B cell (primary cell): ENCODE measurements around the gene BPIFB6. TPM values are rescaled to one million over a fixed set of nuclear protein-coding genes. Genes with fewer than 3 reads are reported as not detected.

Source experiments
- ATAC-seq: fragments of 200-7000 bp; cut with Tn5 transposase; one replicate; pipeline ENCODE4 v1.10.0; 2021; ENCODE audit warnings: low read depth, mild to moderate bottlenecking, moderate number of reproducible peaks, moderate library complexity
- CTCF ChIA-PET: fragments of 350-600 bp; sonication (Branson Sonifier 250); formaldehyde crosslinking; loops from one replicate; lab custom pipeline; 2021; ENCODE audit warnings: antibody characterized with exemption, inconsistent platforms; lab: Charles Lee
- POLR2A ChIA-PET: fragments of 350-600 bp; sonication (Branson Sonifier 250); formaldehyde crosslinking; loops from one replicate; lab custom pipeline; 2021; ENCODE audit warnings: antibody characterized with exemption; lab: Charles Lee
- DNase-seq: peaks from one replicate; pipeline ENCODE4 v3.0.0; 2013
- H2AFZ ChIP-seq: 2 replicates; pipeline ENCODE4 v1.6.1; 2012; ENCODE audit warnings: mild to moderate bottlenecking, low read depth, low read length; ENCODE audit not compliant: insufficient read depth, poor library complexity, severe bottlenecking
- H3K27ac ChIP-seq, 2 donors: 1 replicate in 1 of 2; 2 replicates in 1 of 2; pipeline ENCODE4 v1.5.1; 2012 to 2013; ENCODE audit warnings: low read length in 2 of 2, mild to moderate bottlenecking in 2 of 2, moderate library complexity in 1 of 2
- H3K27me3 ChIP-seq, 4 experiments: fragments of 200-600 bp in 1 of 4; sonication (generic) in 1 of 4; replicated peaks in 1 of 4; 1 replicate in 2 of 4; 2 replicates in 2 of 4; pipeline versions ENCODE4 v1.6.1 to v1.7.0; 2013 to 2016; ENCODE audit warnings: low read length in 3 of 4, mild to moderate bottlenecking in 2 of 4, mixed read lengths in 1 of 4, moderate library complexity in 1 of 4; ENCODE audit not compliant: insufficient read depth in 4 of 4, control insufficient read depth in 3 of 4; ENCODE audit errors: control extremely low read depth in 1 of 4
- H3K36me3 ChIP-seq, 2 experiments: replicated peaks in 1 of 2; 1 replicate in 1 of 2; 2 replicates in 1 of 2; pipeline versions ENCODE4 v1.6.1 to v1.7.1; 2013; ENCODE audit warnings: low read length in 1 of 2; ENCODE audit not compliant: insufficient read depth in 2 of 2, control insufficient read depth in 1 of 2; ENCODE audit errors: control extremely low read depth in 1 of 2, extremely low read depth in 1 of 2
- H3K4me1 ChIP-seq, 2 donors: fragments of 200-600 bp in 1 of 2; sonication (generic) in 1 of 2; 1 replicate in 1 of 2; 2 replicates in 1 of 2; pipeline versions ENCODE4 v1.5.1 to v1.6.1; 2013 to 2017; ENCODE audit warnings: low read length in 2 of 2; ENCODE audit not compliant: control insufficient read depth in 2 of 2, insufficient read depth in 2 of 2
- H3K4me2 ChIP-seq: replicated peaks from 2 replicates; pipeline ENCODE3; 2012; ENCODE audit warnings: mild to moderate bottlenecking, low read depth, low read length; ENCODE audit not compliant: poor library complexity, severe bottlenecking
- H3K4me3 ChIP-seq, 5 experiments: fragments of 200-600 bp in 1 of 5; sonication (generic) in 1 of 5; 1 replicate in 3 of 5; 2 replicates in 2 of 5; pipeline versions ENCODE4 v1.5.1 to v1.7.0; 2011 to 2016; ENCODE audit warnings: low read length in 4 of 5, mild to moderate bottlenecking in 4 of 5, low read depth in 2 of 5, control low read depth in 1 of 5, moderate library complexity in 1 of 5; ENCODE audit not compliant: insufficient read depth in 1 of 5; ENCODE audit errors: control extremely low read depth in 1 of 5, extremely low read depth in 1 of 5
- H3K79me2 ChIP-seq: fragments of 200-600 bp; sonication (generic); one replicate; pipeline ENCODE4 v1.6.0; 2016; ENCODE audit warnings: low read length; ENCODE audit not compliant: control insufficient read depth, insufficient read depth
- H3K9ac ChIP-seq: fragments of 200-600 bp; sonication (generic); 2 replicates; pipeline ENCODE4 v1.6.1; 2017; ENCODE audit warnings: mild to moderate bottlenecking, low read length, moderate library complexity
- H3K9me3 ChIP-seq, 3 donors: one replicate each; pipeline versions ENCODE4 v1.6.1 to v1.7.1; 2013; ENCODE audit warnings: low read length in 2 of 3; ENCODE audit not compliant: control insufficient read depth in 2 of 3, insufficient read depth in 1 of 3; ENCODE audit errors: control extremely low read depth in 1 of 3
- H4K20me1 ChIP-seq: 2 replicates; pipeline ENCODE4 v1.6.0; 2012; ENCODE audit warnings: mild to moderate bottlenecking, low read length; ENCODE audit not compliant: insufficient read depth, control insufficient read depth, poor library complexity, severe bottlenecking
- H3K27ac Mint-ChIP-seq: one replicate; pipeline ENCODE4 v1.8.0; 2021; ENCODE audit warnings: mixed read lengths
- H3K27me3 Mint-ChIP-seq: one replicate; pipeline ENCODE4 v1.8.0; 2021; ENCODE audit warnings: mixed read lengths
- H3K4me1 Mint-ChIP-seq: one replicate; pipeline ENCODE4 v1.8.0; 2021; ENCODE audit warnings: mixed read lengths
- H3K4me3 Mint-ChIP-seq: one replicate; pipeline ENCODE4 v1.8.0; 2021; ENCODE audit warnings: mixed read lengths
- H3K9me3 Mint-ChIP-seq: one replicate; pipeline ENCODE4 v1.8.0; 2022; ENCODE audit warnings: mixed read lengths; ENCODE audit not compliant: insufficient read depth
- CTCF ChIP-seq: fragments of 200-600 bp; IDR thresholded peaks from one replicate; pipeline ENCODE4 v1.8.0; 2022; ENCODE audit warnings: antibody characterized with exemption, mild to moderate bottlenecking
- EZH2 ChIP-seq: IDR thresholded peaks from 2 replicates; pipeline ENCODE4 v1.6.1; 2012; ENCODE audit warnings: borderline replicate concordance, low read depth, mild to moderate bottlenecking, moderate library complexity, low read length; ENCODE audit not compliant: insufficient read depth, poor library complexity, severe bottlenecking
- WGBS: methylation state at CpG from one replicate; pipeline ENCODE4 v1.1.5; 2013; ENCODE audit warnings: missing lambda C conversion rate; ENCODE audit not compliant: insufficient coverage; 5-methylcytosine and 5-hydroxymethylcytosine counted together
- intact Hi-C: fragments of 100-400 bp; cut with micrococcal nuclease; formaldehyde crosslinking; loops from one replicate; pipeline ENCODE4 v1.10.0; 2022
- polyA plus RNA-seq: library from polyadenylated mRNA; depleted of rRNA; stranded (reverse); fragments of >200 nt; gene quantifications from 2 replicates; pipeline ENCODE4 v1.2.3, GENCODE V29; 2012
- total RNA-seq, 2 donors: library from RNA; stranded (reverse); fragments of 120-200 nt in 1 of 2; gene quantifications; 1 replicate in 1 of 2; 2 replicates in 1 of 2; pipeline versions ENCODE4 v1.2.3 to v1.2.4, GENCODE V29; 2013 to 2022

Gene BPIFB6
- total and polyA plus RNA-seq, 2 donors (not counting 1 experiment from before 2014, with no cell fraction given): not detected

GRCh38 chr20:33076662-33077372 is 45.4 kb downstream of the BPIFB6 start:
- intact Hi-C loops: loop anchor here (1.0 kb wide), 1 partner anchor 175 kb away; no protein-coding TSS in a partner anchor
- ChIA-PET POLR2A (no interaction called here), CTCF (interaction anchor here (1.0 to 1.8 kb wide), 3 partner anchors 172 to 176 kb away, joined by 3 to 11 read pairs (median 3); no protein-coding TSS in a partner anchor)
- Histone ChIP-seq H3K27me3 (peaks cover 0 to 4% (median 0%) of the 10 kb centered on the region in 4 experiments), H3K4me3 (no peak overlapping the region), H3K27ac (no peak overlapping the region), H3K4me2 (no peak overlapping the region), H3K4me1 (no peaks in the 10 kb centered on the region), H3K79me2 (no peaks in the 10 kb centered on the region), H2AFZ (no peak overlapping the region), H3K9ac (no peak overlapping the region), H4K20me1 (no peaks in the 10 kb centered on the region), H3K9me3 (no peaks in the 10 kb centered on the region), H3K36me3 (no peaks in the 10 kb centered on the region)
- TF ChIP-seq EZH2 (no peak), CTCF (peak; percentile 31)
- Mint-ChIP-seq H3K4me3 (no peak overlapping the region), H3K9me3 (no peaks in the 10 kb centered on the region), H3K4me1 (no peaks in the 10 kb centered on the region), H3K27me3 (peaks cover 12% of the 10 kb centered on the region), H3K27ac (no peak overlapping the region)
- ATAC-seq (no peak), DNase-seq (no peak)
- 77% methylated on average over 4 of the region's 6 CpGs for WGBS

GRCh38 chr20:33079259-33079658 is 47.8 kb downstream of the BPIFB6 start, which contains the start of gene BPIFB4:
Gene BPIFB4 (plus strand): TSS chr20:33079643. CDS start chr20:33081527, 1,884 bp downstream.
- Histone ChIP-seq H3K27me3 (peaks cover 0 to 4% (median 0%) of the 10 kb centered on the region in 4 experiments), H3K9ac (no peak within 1 kb of the TSS), H2AFZ (no peak within 1 kb of the TSS), H3K4me3 (no peak within 1 kb of the TSS), H3K9me3 (no peaks in the 10 kb centered on the region), H3K79me2 (no peaks in the 10 kb centered on the region), H3K27ac (no peak within 1 kb of the TSS), H3K4me2 (no peak within 1 kb of the TSS), H3K36me3 (no peaks in the 10 kb centered on the region), H3K4me1 (no peaks in the 10 kb centered on the region), H4K20me1 (no peaks in the 10 kb centered on the region)
- Mint-ChIP-seq H3K9me3 (no peaks in the 10 kb centered on the region), H3K4me1 (no peaks in the 10 kb centered on the region), H3K27ac (no peak within 1 kb of the TSS), H3K4me3 (no peak within 1 kb of the TSS), H3K27me3 (peaks cover 8% of the 10 kb centered on the region)
- ChIA-PET CTCF (no interaction called here), POLR2A (no interaction called here)
- 97% methylated on average over 2 of the region's 2 CpGs for WGBS
- ATAC-seq: no peak
- intact Hi-C loops: no loop called here
- TF ChIP-seq EZH2 (no peak), CTCF (no peak)
- no peak for DNase-seq
